GM12875 (cell line): ENCODE data around the gene TWIST2.

Source experiments
- H3K4me3 ChIP-seq: one replicate; pipeline ENCODE4 v1.5.1; 2011; ENCODE audit warnings: low read depth, low read length, control low read depth
- TF ChIP-seq, protein P1 (sequence below): IDR thresholded peaks from 2 replicates; pipeline ENCODE4 v1.5.1; 2011; ENCODE audit warnings: low read depth, mild to moderate bottlenecking, control low read depth, inconsistent platforms, low read length, moderate library complexity, borderline replicate concordance; ENCODE audit not compliant: insufficient read depth

Gene TWIST2

DNA sequence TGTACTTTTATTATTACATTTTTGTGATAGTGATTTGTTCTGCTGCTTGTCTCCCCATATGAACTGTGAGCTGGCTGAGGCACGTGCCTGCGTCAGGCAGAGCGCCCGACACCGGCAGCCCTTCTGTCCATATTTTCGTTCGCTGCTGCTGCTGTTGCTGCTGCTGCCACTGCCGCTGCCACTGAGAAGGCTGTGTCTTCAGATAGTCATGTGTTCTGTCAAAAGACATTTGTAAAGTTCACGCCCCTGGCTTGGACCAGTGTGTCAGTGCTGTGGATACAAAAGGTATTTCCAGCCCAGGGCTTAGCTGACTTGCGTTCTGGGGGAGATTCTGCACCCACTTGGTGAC, 47.0 kb downstream of the TWIST2 start:
- TF ChIP-seq, protein P1, sequence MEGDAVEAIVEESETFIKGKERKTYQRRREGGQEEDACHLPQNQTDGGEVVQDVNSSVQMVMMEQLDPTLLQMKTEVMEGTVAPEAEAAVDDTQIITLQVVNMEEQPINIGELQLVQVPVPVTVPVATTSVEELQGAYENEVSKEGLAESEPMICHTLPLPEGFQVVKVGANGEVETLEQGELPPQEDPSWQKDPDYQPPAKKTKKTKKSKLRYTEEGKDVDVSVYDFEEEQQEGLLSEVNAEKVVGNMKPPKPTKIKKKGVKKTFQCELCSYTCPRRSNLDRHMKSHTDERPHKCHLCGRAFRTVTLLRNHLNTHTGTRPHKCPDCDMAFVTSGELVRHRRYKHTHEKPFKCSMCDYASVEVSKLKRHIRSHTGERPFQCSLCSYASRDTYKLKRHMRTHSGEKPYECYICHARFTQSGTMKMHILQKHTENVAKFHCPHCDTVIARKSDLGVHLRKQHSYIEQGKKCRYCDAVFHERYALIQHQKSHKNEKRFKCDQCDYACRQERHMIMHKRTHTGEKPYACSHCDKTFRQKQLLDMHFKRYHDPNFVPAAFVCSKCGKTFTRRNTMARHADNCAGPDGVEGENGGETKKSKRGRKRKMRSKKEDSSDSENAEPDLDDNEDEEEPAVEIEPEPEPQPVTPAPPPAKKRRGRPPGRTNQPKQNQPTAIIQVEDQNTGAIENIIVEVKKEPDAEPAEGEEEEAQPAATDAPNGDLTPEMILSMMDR, result no peak
- H3K4me3 ChIP-seq, result no peak overlapping the region

DNA sequence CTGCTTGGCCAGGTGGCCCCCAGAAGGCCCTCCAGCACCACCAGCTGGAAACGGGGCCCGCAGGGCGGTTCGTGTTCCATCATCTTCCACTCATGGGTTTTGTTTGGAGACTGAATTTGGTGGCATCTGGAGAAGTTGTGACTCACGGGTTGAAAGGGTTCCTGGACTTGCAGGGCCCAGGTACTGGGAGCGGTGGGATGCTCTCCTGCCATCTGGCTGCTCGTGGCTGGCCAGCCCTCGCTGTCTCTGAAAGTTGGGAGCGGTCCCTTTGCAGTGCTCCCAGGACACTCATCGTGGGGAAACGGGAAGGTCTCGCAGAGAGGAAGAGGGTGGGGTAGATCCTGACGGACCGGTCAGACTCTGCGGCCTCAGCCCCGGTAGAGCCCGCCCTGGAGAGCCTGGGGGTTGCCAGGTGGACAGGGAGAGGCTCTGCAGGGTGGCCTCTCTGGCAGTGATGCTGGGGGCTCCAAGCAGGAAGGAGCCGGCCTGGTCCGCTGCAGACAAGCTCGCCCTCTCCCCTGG, 47.5 kb downstream of the TWIST2 start:
- no peak overlapping the region for H3K4me3 ChIP-seq
- TF ChIP-seq, protein P1, result no peak

DNA sequence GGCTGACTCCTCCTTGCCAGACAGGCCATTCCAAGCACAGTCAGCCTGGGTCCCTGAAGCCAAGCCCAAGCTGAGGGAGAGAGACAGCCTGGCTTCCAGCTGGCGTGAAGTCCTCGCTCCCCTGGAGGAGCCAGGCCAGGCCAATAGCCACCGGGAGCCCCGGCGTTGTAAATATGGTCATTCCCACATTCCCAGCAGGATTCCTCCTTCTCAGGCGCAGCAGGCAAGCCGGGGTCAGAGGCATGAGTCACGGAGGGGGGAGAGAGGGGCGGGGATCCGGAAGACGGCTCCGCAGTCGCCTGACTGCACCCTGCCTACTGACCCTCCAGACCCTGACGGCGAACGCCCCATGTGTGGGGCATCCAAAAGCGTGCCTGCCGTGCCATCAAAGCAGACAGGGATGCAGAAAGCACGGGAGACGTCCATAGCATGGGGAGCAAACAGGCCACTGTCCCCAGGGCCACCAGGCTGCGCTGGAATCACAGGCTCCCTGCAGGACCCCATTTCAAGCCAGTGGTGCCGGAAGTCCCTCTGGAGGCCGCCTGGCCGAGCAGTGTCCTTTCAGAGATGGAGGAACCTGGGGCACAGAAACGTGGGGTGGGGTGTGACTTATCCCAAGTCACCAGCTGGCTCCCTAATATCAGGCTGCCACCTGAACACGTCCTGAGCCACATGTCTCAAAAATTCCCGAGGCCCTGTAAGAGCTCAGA, 48.2 kb downstream of the TWIST2 start:
- TF ChIP-seq, protein P1, result no peak
- H3K4me3 ChIP-seq, result no peak overlapping the region

DNA sequence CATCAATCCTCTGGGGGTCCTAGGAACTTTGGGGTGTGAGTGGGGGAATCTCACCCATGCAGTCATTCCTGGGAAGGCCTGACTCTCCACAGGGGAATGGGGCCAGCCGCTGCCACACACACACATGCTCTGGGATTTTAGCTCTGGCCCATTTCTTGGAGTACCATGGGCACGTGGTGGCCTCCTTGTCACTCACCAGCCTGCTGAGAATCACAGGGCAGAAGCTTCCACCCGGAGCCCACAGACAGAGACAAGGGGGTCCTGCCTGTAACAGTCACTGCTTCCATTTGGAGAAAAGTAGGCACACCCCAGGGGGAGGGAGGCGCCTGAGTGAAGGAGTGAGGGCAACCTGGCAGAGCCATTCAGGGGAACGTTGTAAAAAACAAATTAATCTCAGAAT, 48.8 kb downstream of the TWIST2 start:
- TF ChIP-seq, protein P1, result no peak
- no peak overlapping the region for H3K4me3 ChIP-seq

DNA sequence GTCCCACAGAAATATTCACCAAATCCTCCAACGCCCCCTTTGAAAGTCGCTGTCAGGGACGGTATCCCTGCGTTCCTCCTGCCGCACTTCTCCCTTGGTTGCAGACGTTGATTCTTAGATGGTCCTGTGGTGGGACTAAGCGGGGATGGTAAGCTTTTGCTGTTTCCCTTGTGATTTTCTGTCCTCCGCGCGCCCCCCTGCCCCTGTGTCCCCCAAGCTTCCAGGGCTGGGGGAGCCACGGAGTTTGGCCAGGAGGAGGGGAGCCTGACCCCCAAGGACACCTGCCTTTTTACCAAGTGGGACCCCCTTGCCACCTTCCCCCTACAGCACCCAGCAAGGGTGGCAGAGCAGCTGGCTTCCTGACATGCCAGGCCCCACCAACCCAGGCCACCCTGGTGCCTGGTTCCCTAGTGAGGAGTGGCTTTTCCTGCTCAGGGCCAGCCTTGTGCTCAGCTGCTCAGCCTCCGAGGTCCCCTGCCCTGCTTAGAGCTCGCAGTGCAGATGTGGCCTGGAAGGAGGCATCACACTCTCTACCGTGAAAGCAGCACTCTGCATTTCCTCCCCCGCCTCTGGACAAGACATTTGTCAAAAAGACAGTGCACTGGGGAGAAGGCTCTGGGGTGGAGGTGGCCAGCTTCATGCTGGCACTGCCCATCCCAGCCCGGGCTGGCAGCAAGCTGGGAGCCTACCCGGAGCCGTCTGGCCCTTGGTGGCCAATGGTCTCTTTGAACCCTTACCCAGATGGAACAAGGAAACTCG, 49.4 kb downstream of the TWIST2 start:
- TF ChIP-seq, protein P1, result no peak
- H3K4me3 ChIP-seq, result no peak overlapping the region

DNA sequence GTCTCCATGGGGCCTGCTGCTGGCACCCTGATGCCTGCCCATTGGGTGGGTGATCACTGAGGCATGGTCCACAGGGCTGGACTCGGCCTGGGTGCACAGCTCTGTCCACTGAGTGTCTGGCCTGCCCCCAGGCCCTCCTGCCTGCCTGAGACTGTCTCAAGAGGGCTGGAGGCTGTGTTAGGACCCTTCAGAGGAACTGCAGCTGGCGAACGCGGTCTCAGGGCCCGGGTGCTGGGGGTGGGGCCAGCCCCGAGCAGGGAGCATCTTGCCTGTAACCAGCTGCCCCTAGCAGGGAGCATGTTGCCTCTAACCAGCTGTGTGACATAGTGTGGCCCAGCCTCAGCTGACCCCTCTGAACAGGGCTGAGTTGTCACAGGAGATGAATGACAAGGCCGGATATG, 50.0 kb downstream of the TWIST2 start:
- TF ChIP-seq, protein P1, result no peak
- H3K4me3 ChIP-seq, result no peak overlapping the region
